GF-D8 (cell line): ENCODE measurements around the gene POR.
"Not testable (repeated sequence)": the region's sequence is repeated elsewhere in the genome, so short reads cannot be mapped to it uniquely, and the experiment has no call there.

Experiments used
- DNase-seq: peaks from one replicate; lab custom pipeline; 2025; lab: John Stamatoyannopoulos, UW

Gene POR

GRCh38 chr7:75914655-75915415 is at the start of gene POR:
TSS of gene POR (plus strand) at chr7:75915155. CDS start at chr7:75954002, 38,847 bp downstream.
- peak; percentile 81 for DNase-seq

GRCh38 chr7:75866114-75866488 is 48.9 kb upstream of the POR start:
- DNase-seq = no peak

DNA sequence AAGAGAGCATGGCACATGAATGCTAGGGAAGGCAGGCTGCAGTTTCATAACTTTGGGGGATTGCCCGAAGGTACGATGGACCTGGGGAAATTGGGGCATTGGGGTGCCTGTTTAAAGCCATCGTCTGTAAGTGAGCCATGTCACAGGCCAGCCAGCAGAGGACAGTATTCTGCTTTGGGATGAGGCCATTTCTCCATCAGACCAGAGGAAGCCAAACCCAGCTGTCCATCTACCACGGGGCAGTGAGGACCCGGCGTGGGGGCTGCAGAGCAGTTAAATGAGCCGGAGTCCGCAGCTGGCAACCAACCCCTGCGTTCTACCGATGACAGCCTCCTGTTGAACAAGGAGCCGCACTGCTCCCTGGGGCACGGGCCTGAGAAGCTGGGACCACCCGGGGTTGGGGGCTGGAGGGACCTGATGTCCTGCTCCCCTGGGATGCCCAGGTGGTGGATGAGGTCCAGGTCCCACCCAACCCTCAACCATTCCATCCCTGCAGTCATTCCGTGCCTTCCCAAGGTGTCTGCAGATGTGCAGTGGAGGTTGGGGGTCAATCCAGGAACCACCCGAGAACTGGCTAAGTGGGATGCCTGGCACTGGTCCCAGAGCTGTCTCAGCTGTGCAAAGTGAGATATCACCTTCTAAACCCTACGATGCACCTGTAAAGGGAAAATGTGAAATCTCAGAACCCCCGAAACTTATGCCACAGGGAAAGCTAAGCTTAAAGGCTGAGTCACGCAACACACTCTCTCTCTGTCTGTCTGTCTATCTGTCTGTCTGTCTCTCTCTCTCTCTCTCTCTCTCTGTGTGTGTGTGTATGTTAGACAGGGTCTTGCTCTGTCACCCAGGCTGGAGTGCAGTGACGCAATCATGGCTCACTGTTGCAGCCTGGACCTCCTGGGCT is 48.2 kb upstream of the POR start:
- peak; percentile 27 for DNase-seq

DNA sequence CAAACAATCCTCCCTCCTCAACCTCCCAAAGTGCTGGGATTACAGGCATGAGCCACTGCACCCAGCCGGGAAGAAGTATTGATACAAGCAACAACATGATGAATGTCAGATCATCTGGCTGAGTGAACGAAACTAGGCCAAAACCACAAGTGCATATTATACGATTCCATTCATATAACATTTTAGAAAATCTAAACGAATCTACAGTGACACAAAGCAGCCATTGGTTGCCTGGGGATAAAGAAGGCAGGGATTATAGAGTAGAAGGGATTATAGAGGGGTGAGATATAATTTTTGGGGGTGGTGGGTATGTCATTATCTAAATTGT is 47.6 kb upstream of the POR start:
- no peak for DNase-seq

GRCh38 chr7:75868153-75868552 is 46.8 kb upstream of the POR start:
- DNase-seq = no peak

DNA sequence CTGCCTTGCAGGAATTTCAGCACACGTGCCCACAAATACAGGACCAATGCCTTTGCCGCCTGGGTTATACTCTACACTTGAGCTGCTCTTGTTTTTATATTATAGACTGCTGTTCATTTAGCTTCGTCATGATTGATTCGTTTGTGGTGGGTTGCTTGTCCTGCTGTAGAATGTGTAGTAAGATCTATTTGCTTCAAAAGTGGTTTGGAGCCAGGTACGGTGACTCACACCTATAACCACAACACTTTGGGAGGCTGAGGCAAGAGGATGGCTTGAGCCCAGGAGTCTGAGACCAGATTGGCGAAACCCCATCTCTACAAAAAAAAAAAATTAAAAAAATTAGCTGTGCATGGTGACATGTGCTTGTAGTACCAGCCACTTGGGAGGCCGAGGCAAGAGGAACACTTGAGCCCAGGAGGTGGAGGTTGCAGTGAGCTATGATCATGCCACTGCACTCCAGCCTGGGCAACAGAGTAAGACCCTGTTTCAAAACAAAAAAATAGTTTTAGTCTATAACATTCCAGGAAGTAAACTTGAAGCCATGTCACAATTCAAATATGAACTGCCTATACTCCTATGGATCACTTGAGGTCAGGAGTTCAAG is 45.1 kb upstream of the POR start:
- no peak for DNase-seq

DNA sequence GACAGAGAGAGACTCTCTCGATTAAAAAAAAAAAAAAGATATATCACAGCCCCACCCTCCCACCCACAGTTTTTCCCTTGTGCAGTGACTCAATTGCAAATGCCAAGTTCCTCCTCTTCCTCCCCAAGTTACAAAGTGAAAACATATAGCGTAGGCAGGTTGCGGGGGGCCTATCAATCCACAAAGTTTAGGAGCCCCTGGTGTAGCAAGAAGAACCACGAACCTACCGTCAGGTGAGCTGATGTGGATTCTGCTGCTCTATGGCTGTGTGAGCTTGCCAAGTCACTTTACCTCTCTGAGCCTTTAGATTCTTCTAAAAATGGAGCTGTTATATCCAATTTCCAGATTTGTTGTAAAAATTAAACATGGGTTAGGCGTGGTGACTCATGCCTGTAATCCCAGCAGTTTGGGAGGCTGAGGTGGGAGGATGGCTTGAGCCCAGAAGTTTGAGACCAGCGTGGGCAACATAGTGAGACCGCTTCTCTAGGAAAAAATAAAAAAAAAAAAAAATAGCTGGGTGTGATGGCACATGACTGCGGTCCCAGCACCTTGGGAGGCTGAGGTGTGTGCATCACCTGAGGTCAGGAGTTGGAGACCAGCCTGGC is 44.3 kb upstream of the POR start:
- DNase-seq = no peak

GRCh38 chr7:75872073-75872782 is 42.7 kb upstream of the POR start:
- DNase-seq = no peak

DNA sequence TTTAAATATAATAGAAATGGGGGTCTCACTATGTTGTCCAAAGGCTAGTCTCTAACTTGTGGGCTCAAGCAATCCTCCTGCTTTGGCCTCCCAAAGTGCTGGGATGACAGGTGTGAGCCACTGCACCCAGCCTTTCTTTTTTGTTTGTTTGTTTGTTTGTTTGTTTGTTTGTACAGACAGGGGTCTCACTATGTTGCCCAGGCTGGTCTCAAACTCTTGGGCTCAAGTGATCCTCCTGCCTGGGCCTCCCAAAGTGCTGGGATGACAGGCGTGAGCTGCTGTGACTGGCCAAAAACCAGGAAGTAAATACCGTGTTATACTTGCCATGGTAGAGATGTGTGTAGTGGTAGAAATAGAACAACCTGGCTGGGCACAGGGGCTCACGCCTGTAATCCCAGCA is 40.8 kb upstream of the POR start:
- DNase-seq = not testable (repeated sequence)

DNA sequence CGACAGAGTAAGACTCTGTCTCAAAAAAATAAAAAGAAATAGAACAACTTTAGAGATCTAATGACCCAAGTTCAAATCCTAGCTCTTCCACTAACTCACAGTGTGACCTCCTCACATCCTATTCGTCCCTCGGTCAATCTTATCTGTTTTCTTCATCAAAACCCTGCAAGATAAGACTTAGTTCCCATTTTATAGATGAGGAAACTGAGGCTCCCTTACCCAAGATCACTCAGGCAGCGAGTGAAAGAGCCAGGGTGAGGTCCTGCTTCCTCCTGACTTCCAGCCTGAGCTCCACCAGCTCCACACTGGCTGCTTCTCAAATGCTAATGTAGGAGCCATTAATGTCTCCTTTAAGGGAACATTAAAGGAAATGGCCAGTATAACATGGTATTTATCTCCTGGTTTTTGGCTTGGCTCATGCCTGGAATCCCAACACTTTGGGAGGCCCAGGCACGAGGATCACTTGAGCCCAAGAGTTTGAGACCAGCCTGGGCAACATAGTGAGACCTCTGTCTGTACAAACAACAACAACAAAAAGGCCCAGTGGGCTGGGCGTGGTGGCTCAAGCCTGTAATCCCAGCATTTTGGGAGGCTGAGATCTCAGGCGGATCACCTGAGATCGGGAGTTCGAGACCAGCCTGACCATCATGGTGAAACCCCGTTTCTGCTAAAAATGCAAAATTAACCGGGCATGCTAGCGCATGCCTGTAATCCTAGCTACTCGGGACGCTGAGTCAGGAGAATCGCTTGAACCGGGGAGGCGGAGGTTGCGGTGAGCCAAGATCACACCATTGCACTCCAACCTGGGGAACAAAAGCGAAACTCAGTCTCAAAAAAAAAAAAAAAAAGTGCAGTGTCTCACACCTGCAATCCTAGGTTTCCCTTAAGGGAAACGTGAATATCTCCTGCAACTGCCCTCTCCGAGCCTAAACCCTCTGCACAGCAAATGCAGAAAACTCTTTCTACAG is 39.6 kb upstream of the POR start:
- no peak for DNase-seq

- peak; percentile 84 for DNase-seq
These were observed 38.7 kb upstream of the POR start for GRCh38 chr7:75876126-75876881.

GRCh38 chr7:75878312-75878768 is 36.6 kb upstream of the POR start:
- no peak for DNase-seq

DNA sequence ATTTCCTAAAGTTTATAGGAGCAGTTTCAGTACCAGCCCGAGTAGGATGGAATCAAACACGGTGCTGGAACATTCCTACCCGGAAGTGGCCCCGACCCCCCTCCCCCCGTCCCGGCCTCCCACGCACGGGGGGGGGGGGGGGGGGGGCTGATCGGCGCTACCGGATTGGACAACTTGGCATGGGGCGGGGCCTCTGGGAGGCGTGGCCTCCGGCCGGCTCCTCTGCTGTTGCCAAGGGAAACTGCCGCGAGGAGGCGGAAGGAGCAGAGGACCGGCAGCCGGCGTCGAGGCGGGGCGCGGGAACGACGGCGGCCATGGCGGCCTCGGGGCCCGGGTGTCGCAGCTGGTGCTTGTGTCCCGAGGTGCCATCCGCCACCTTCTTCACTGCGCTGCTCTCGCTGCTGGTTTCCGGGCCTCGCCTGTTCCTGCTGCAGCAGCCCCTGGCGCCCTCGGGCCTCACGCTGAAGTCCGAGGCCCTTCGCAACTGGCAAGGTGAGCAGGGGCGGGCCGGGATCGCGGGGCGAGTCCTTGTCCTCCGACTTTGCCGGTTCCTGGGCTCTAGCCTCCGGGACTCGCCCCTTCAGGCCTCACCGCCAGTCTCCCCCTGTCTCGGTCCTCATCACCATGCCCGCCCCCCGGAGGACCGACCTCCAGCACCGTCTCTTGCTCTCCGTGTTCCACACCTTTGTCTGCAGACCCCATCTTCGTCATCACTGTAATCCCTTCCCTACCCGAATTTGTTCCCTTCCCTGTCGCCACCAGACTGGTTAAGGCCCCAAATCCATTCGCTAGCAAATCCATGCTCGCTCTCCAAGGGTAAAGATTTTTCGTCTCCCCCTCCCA is 36.0 kb upstream of the POR start, which contains the start of gene RHBDD2:
Gene RHBDD2 (plus strand): TSS at position 266 of the 843 bp plus-strand sequence. CDS start 49 bp downstream, at position 315.
- peak; percentile 81 for DNase-seq

GRCh38 chr7:75879771-75880184 is 35.2 kb upstream of the POR start:
- peak; percentile 52 for DNase-seq

DNA sequence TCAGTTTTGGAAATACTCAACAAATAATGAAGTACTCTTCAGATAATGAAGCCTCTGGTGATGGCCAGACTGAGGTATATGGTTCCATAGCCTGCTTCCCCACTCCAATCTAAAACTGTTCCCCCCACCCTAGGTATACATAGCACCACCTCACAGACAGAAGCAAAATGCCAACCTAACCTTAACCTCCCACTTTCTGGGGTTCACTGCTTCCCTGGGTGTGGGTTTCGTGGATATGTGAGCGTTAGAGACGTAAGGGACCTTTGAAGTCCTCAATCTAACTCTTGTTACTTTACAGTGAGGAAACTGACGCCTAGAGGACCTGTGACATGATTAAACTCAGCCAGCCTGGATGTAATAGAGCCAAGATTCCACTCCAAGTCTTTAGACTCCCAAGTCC is 34.7 kb upstream of the POR start:
- no peak for DNase-seq

DNA sequence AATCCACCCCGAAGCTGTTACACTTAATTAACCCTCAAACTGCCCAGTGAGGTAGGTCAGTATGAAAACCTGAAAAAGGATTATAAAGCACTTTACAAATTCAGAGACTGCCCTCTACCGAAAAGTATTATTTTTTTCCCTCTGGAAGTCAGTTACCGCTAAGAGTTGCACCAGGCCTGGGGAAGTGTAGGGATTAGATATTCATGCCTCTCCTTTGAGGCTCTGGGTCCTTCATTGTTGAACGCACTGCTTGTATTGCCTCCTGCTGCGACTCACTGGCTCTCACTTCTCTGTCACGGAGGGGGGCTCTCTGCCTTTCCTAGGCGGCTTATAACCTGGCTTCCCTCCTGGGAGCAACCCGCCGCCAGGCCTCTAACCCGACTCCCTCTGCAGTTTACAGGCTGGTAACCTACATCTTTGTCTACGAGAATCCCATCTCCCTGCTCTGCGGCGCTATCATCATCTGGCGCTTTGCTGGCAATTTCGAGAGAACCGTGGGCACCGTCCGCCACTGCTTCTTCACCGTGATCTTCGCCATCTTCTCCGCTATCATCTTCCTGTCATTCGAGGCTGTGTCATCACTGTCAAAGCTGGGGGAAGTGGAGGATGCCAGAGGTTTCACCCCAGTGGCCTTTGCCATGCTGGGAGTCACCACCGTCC is 33.4 kb upstream of the POR start:
- DNase-seq = no peak

GRCh38 chr7:75883265-75883824 is 31.6 kb upstream of the POR start:
- DNase-seq = not testable (repeated sequence)

DNA sequence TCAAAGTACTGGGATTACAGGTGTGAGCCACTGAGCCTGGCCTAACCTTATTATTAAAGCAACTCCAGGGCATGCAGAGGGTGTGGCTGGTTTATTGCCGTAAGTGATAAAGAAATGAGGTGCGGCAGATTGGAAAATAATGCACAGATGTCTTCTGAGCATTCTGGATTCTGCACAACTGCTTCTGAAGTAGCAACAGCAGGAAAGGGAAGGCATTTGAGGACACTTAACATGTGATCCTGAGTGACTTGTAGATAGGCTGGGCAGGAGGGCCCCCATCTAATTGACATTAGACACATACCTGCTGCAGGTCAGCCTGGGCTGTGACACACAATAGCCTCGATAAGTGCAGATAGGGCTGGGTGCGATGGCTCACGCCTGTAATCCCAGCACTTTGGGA is 30.5 kb upstream of the POR start:
- DNase-seq = no peak
